Body of pancreas (tissue), 4 donors: ENCODE results near the gene ZNF329. TPM values are rescaled to one million over a fixed set of nuclear protein-coding genes. Genes with fewer than 3 reads are reported as not detected.
A peak's percentile ranks its signal among the peaks of the same experiment; 100 is the strongest.

ENCODE experiments used
- ATAC-seq: fragments of 150-250 bp; one replicate; pipeline ENCODE4 v1.9.1; 2016
- DNase-seq, 4 donors: peaks; one replicate each; pipeline ENCODE4 v3.0.0-alpha.2; 2019
- H3K27ac ChIP-seq, 4 donors: fragments of 200-600 bp; sonication (generic); 1 replicate in 3 of 4; 2 replicates in 1 of 4; pipeline versions ENCODE4 v1.5.1 to v1.6.1; 2016 to 2019; ENCODE audit warnings: mild to moderate bottlenecking in 1 of 4, mixed read lengths in 1 of 4, moderate library complexity in 1 of 4
- H3K27me3 ChIP-seq, 2 donors: fragments of 200-600 bp; sonication (generic); one replicate each; pipeline ENCODE4 v1.6.0; 2016; ENCODE audit warnings: mild to moderate bottlenecking in 1 of 2
- H3K36me3 ChIP-seq, 2 donors: fragments of 200-600 bp; sonication (generic); replicated peaks in 1 of 2; 2 replicates each; pipeline ENCODE4 v1.5.1; 2016; ENCODE audit warnings: low read depth in 2 of 2; ENCODE audit not compliant: insufficient read depth in 1 of 2
- H3K4me1 ChIP-seq: fragments of 200-600 bp; sonication (generic); one replicate; pipeline ENCODE4 v1.6.0; 2016
- H3K4me3 ChIP-seq, 2 donors: fragments of 200-600 bp; sonication (generic); 1 replicate in 1 of 2; 2 replicates in 1 of 2; pipeline ENCODE4 v1.5.1; 2016 to 2019
- H3K9me3 ChIP-seq, 3 donors: fragments of 200-600 bp; sonication (generic); 1 replicate in 2 of 3; 2 replicates in 1 of 3; pipeline ENCODE4 v1.5.1; 2016
- CTCF ChIP-seq, 7 experiments: fragments of 450-650 bp in 4 of 7; fragments of 200-600 bp in 3 of 7; sonication (generic) in 3 of 7; IDR thresholded peaks; one replicate each; pipeline ENCODE4 v1.5.1; 2016 to 2019; ENCODE audit warnings: antibody characterized with exemption in 7 of 7
- POLR2A ChIP-seq, 3 donors: fragments of 450-650 bp; IDR thresholded peaks; one replicate each; pipeline ENCODE4 v1.6.1; 2016; ENCODE audit warnings: antibody characterized with exemption in 3 of 3, mild to moderate bottlenecking in 2 of 3
- WGBS, 2 donors: methylation state at CpG; one replicate each; pipeline ENCODE4 v1.1.5; 2017; 5-methylcytosine and 5-hydroxymethylcytosine counted together
- intact Hi-C: fragments of 100-400 bp; cut with DNase I; formaldehyde crosslinking; loops from one replicate; pipeline ENCODE4 v1.15.1; 2023
- total RNA-seq, 2 donors: library from RNA; depleted of rRNA; stranded (reverse); fragments of >200 nt; gene quantifications; one replicate each; pipeline ENCODE4 v1.1.0, GENCODE V29; 2016

Gene ZNF329
- total RNA-seq, 2 donors from 2014 or later: 2.6 to 4.6 TPM

- 39% methylated on average over 8 of the region's 8 CpGs for WGBS, 2 donors
- ATAC-seq (no peak), DNase-seq (no peak)
- no peaks in the 10 kb centered on the region for H3K9me3 ChIP-seq
- H3K27me3 ChIP-seq: no peaks in the 10 kb centered on the region
- no peaks in the 10 kb centered on the region for H3K36me3 ChIP-seq
- H3K27ac ChIP-seq: peak overlapping the region in 1 of 4 donors; percentile 84
- intact Hi-C loops: no loop called here
- peaks cover 13% of the 10 kb centered on the region for H3K4me1 ChIP-seq
- TF ChIP-seq CTCF (IDR thresholded peaks at IDR 0.05) (no peak), POLR2A (IDR thresholded peaks at IDR 0.05) (no peak)
- H3K4me3 ChIP-seq: peak overlapping the region in 1 of 2 donors; percentile 66
Observed at GRCh38 chr19:58097349-58097748, 53.2 kb downstream of the ZNF329 start.

GRCh38 chr19:58096884-58097283 lies 53.7 kb downstream of the ZNF329 start:
- no peaks in the 10 kb centered on the region for H3K27me3 ChIP-seq
- peaks cover 13% of the 10 kb centered on the region for H3K4me1 ChIP-seq
- H3K36me3 ChIP-seq: no peaks in the 10 kb centered on the region
- 88 to 91% methylated on average over 13 of the region's 13 CpGs for WGBS, 2 donors
- TF ChIP-seq CTCF (IDR thresholded peaks at IDR 0.05) (no peak), POLR2A (IDR thresholded peaks at IDR 0.05) (no peak)
- DNase-seq (no peak), ATAC-seq (no peak)
- H3K27ac ChIP-seq: no peak overlapping the region
- H3K9me3 ChIP-seq: no peaks in the 10 kb centered on the region
- no peak overlapping the region for H3K4me3 ChIP-seq
- intact Hi-C loops: no loop called here

- intact Hi-C loops: no loop called here
- Histone ChIP-seq H3K27ac (no peak overlapping the region), H3K9me3 (peaks cover 0 to under 1% (median 0%) of the 10 kb centered on the region in 3 donors), H3K27me3 (no peaks in the 10 kb centered on the region), H3K4me1 (peaks cover 13% of the 10 kb centered on the region), H3K36me3 (no peaks in the 10 kb centered on the region), H3K4me3 (no peak overlapping the region)
- WGBS, 2 donors: 91 to 95% methylated on average over 4 to 10 of the region's 10 CpGs
- TF ChIP-seq POLR2A (IDR thresholded peaks at IDR 0.05) (no peak), CTCF (IDR thresholded peaks at IDR 0.05) (no peak)
- no peak for DNase-seq
- no peak for ATAC-seq
Observed at GRCh38 chr19:58095328-58095727, 55.3 kb downstream of the ZNF329 start.

GRCh38 chr19:58093071-58093470 lies 57.5 kb downstream of the ZNF329 start:
- intact Hi-C loops: no loop called here
- Histone ChIP-seq H3K4me1 (peaks cover 9% of the 10 kb centered on the region), H3K4me3 (no peak overlapping the region), H3K27me3 (no peaks in the 10 kb centered on the region), H3K36me3 (no peaks in the 10 kb centered on the region), H3K9me3 (peaks cover 0 to 8% (median 0%) of the 10 kb centered on the region in 3 donors), H3K27ac (no peak overlapping the region)
- DNase-seq (no peak), ATAC-seq (no peak)
- TF ChIP-seq POLR2A (IDR thresholded peaks at IDR 0.05): no peak
- TF ChIP-seq CTCF (IDR thresholded peaks at IDR 0.05): no peak
- WGBS, 2 donors: 96% methylated on average over 7 of the region's 7 CpGs

- no peaks in the 10 kb centered on the region for H3K36me3 ChIP-seq
- H3K27me3 ChIP-seq: no peaks in the 10 kb centered on the region
- no peak for DNase-seq
- no peak overlapping the region for H3K4me3 ChIP-seq
- WGBS, 2 donors: 81 to 83% methylated on average over 8 to 11 of the region's 11 CpGs
- intact Hi-C loops: no loop called here
- no peaks in the 10 kb centered on the region for H3K4me1 ChIP-seq
- TF ChIP-seq POLR2A (IDR thresholded peaks at IDR 0.05) (no peak), CTCF (IDR thresholded peaks at IDR 0.05) (no peak)
- H3K9me3 ChIP-seq: peaks cover 0 to 8% (median 0%) of the 10 kb centered on the region in 3 donors
- H3K27ac ChIP-seq: no peak overlapping the region
- no peak for ATAC-seq
Observed at GRCh38 chr19:58091251-58091995, 59.2 kb downstream of the ZNF329 start.
